Left ventricle myocardium superior (tissue), 1 donor: ENCODE data around the gene SH3BP4. TPM values are rescaled to one million over a fixed set of nuclear protein-coding genes. Genes with fewer than 3 reads are reported as not detected.
"Not testable (repeated sequence)": the region's sequence is repeated elsewhere in the genome, so short reads cannot be mapped to it uniquely, and the experiment has no call there.

Experiments
- ATAC-seq: fragments of 200-7000 bp; cut with Tn5 transposase; one replicate; pipeline ENCODE4 v1.9.1; 2020; ENCODE audit warnings: mild to moderate bottlenecking, moderate library complexity
- DNase-seq: peaks from one replicate; pipeline ENCODE4 v3.0.0-alpha.2; 2020
- intact Hi-C: fragments of 100-400 bp; cut with micrococcal nuclease; formaldehyde crosslinking; loops from one replicate; pipeline ENCODE4 v1.11.0; 2022
- total RNA-seq: library from RNA; stranded (reverse); fragmentation: NEBNext Ultra II Directional; extraction: Animal tissue kit (Norgen Biotek cat#: 25700); gene quantifications from one replicate; pipeline ENCODE4 v1.2.1, GENCODE V29; 2021
- donor health status: DM: no; HTN: yes; CAD: no; lungs with severe emphysema.

Gene SH3BP4
- total RNA-seq, 1 donor from 2014 or later, result 8.3 TPM

- no peak for ATAC-seq
- no peak for DNase-seq
- intact Hi-C loops, result no loop called here
Observed at GRCh38 chr2:235005023-235005422, 53.2 kb downstream of the SH3BP4 start.

- ATAC-seq (peak; percentile 85), DNase-seq (peak; percentile 72)
- intact Hi-C loops, result no loop called here
Observed at GRCh38 chr2:235005603-235006259, 53.9 kb downstream of the SH3BP4 start.

GRCh38 chr2:235006461-235006860, 54.6 kb downstream of the SH3BP4 start:
- DNase-seq, result no peak
- intact Hi-C loops, result no loop called here
- ATAC-seq, result no peak

- intact Hi-C loops, result no loop called here
- DNase-seq (no peak), ATAC-seq (no peak)
Observed at GRCh38 chr2:235006986-235007385, 55.2 kb downstream of the SH3BP4 start.

GRCh38 chr2:235007664-235008457, 56.0 kb downstream of the SH3BP4 start:
- no peak for ATAC-seq
- no peak for DNase-seq
- intact Hi-C loops, result no loop called here

GRCh38 chr2:235008584-235009044, 56.8 kb downstream of the SH3BP4 start:
- intact Hi-C loops, result no loop called here
- ATAC-seq (no peak), DNase-seq (no peak)

- intact Hi-C loops, result no loop called here
- no peak for DNase-seq
Observed at GRCh38 chr2:235009081-235009480, 57.3 kb downstream of the SH3BP4 start.

GRCh38 chr2:235010117-235010714, 58.4 kb downstream of the SH3BP4 start:
- intact Hi-C loops, result no loop called here
- ATAC-seq (no peak), DNase-seq (no peak)

More at GRCh38 chr2:235009081-235009480, 57.3 kb downstream of the SH3BP4 start:
- ATAC-seq, result no peak

GRCh38 chr2:235011607-235011928, 59.8 kb downstream of the SH3BP4 start:
- ATAC-seq, result no peak
- DNase-seq, result no peak
- intact Hi-C loops, result no loop called here

- intact Hi-C loops, result no loop called here
- ATAC-seq (peak; percentile 57), DNase-seq (no peak)
Observed at GRCh38 chr2:235011929-235012631, 60.3 kb downstream of the SH3BP4 start.

GRCh38 chr2:235017441-235017840, 65.6 kb downstream of the SH3BP4 start:
- ATAC-seq (no peak), DNase-seq (no peak)
- intact Hi-C loops, result no loop called here

GRCh38 chr2:235018838-235019237, 67.0 kb downstream of the SH3BP4 start:
- intact Hi-C loops, result no loop called here
- no peak for ATAC-seq
- no peak for DNase-seq

- intact Hi-C loops, ATAC-seq, DNase-seq: not testable (repeated sequence)
Observed at GRCh38 chr2:235020141-235020540, 68.3 kb downstream of the SH3BP4 start.

GRCh38 chr2:235021752-235022151, 69.9 kb downstream of the SH3BP4 start:
- intact Hi-C loops, result no loop called here
- no peak for ATAC-seq
- no peak for DNase-seq

GRCh38 chr2:235024191-235024860, 72.5 kb downstream of the SH3BP4 start:
- intact Hi-C loops, result no loop called here
- ATAC-seq, result no peak
- DNase-seq, result no peak

GRCh38 chr2:235024931-235025773, 73.3 kb downstream of the SH3BP4 start:
- ATAC-seq, result peak; percentile 56
- no peak for DNase-seq
- intact Hi-C loops, result no loop called here

GRCh38 chr2:235025800-235026536, 74.2 kb downstream of the SH3BP4 start:
- ATAC-seq, result no peak
- intact Hi-C loops, result no loop called here
- no peak for DNase-seq
